GM12878 (cell line): ENCODE results near the gene GPR4. TPM values are rescaled to one million over a fixed set of nuclear protein-coding genes. Genes with fewer than 3 reads are reported as not detected.

Experiments
- BACH1 ChIP-seq: fragments of 450-650 bp; IDR thresholded peaks from 2 replicates; pipeline ENCODE4 v1.6.1; 2017; ENCODE audit warnings: mild to moderate bottlenecking, borderline replicate concordance
- ELK1 ChIP-seq: IDR thresholded peaks from 2 replicates; pipeline ENCODE4 v1.6.1; 2012; ENCODE audit warnings: low read depth, low read length, improper control_type of control experiment
- FOXM1 ChIP-seq: IDR thresholded peaks from 2 replicates; pipeline ENCODE4 v1.6.1; 2012; ENCODE audit warnings: low read depth, mild to moderate bottlenecking, inconsistent platforms, low read length, moderate library complexity
- HDAC6 ChIP-seq: fragments of 200-600 bp; sonication (generic); IDR thresholded peaks from one replicate; pipeline ENCODE4 v1.8.0; 2017; ENCODE audit warnings: antibody characterized with exemption; ENCODE audit not compliant: unreplicated experiment
- IKZF2 ChIP-seq, 2 experiments: fragments of 450-650 bp; IDR thresholded peaks; 2 replicates each; pipeline ENCODE4 v1.6.1; 2017; ENCODE audit warnings: mild to moderate bottlenecking in 2 of 2, moderate library complexity in 2 of 2
- IRF5 ChIP-seq: fragments of 450-650 bp; IDR thresholded peaks from 2 replicates; pipeline ENCODE4 v1.6.1; 2017; ENCODE audit warnings: borderline replicate concordance
- MEF2B ChIP-seq: fragments of 450-650 bp; IDR thresholded peaks from 2 replicates; pipeline ENCODE4 v1.6.1; 2018; ENCODE audit warnings: mild to moderate bottlenecking, moderate library complexity; ENCODE audit not compliant: partially characterized antibody, poor library complexity, severe bottlenecking
- MYB ChIP-seq: fragments of 150-350 bp; IDR thresholded peaks from 2 replicates; pipeline ENCODE4 v1.6.1; 2014; ENCODE audit warnings: mild to moderate bottlenecking, low read depth, low read length, borderline replicate concordance
- POLR2AphosphoS5 ChIP-seq: IDR thresholded peaks from 2 replicates; pipeline ENCODE4 v1.6.1; 2011; ENCODE audit warnings: mild to moderate bottlenecking, low read length, inconsistent platforms
- RB1 ChIP-seq: fragments of 450-650 bp; formaldehyde crosslinking; IDR thresholded peaks from 2 replicates; pipeline ENCODE4 v1.6.1; 2017; ENCODE audit warnings: mild to moderate bottlenecking, borderline replicate concordance
- SMC3 ChIP-seq: IDR thresholded peaks from 2 replicates; pipeline ENCODE4 v1.6.1; 2011; ENCODE audit warnings: low read length, improper control_type of control experiment, borderline replicate concordance
- SREBF1 ChIP-seq: IDR thresholded peaks from 2 replicates; pipeline ENCODE4 v1.6.1; 2012; ENCODE audit warnings: mild to moderate bottlenecking, low read length
- SRF ChIP-seq, 2 experiments: IDR thresholded peaks; 2 replicates each; pipeline ENCODE4 v1.6.1; 2011; ENCODE audit warnings: low read depth in 2 of 2, low read length in 2 of 2, mild to moderate bottlenecking in 1 of 2, moderate library complexity in 1 of 2
- polyA plus RNA-seq, 11 experiments: library from polyadenylated mRNA; depleted of rRNA in 4 of 11; unstranded in 6 of 11; stranded (reverse) in 5 of 11; fragments of >200 nt; fragmentation: Nextera tagmentation in 4 of 11; fragmentation: Illumina TruSeq in 1 of 11; extraction: Ambion mirVana in 4 of 11; extraction: Trizol in 1 of 11; gene quantifications; 1 replicate in 1 of 11; 2 replicates in 10 of 11; pipeline versions ENCODE4 v1.2.1 to v1.2.3, GENCODE V29; 2011 to 2016; ENCODE audit warnings: inconsistent platforms in 2 of 11, missing spikeins in 2 of 11, low read depth in 1 of 11
- total RNA-seq, 4 experiments: library from RNA; depleted of rRNA in 3 of 4; stranded (reverse); fragments of >200 nt in 3 of 4; fragmentation: Illumina TruSeq in 1 of 4; extraction: Trizol in 1 of 4; gene quantifications; 2 replicates each; pipeline versions ENCODE4 v1.2.1 to v1.2.3, GENCODE V29; 2013 to 2021
- TF ChIP-seq, protein P1 (sequence below): fragments of 450-650 bp; IDR thresholded peaks from 2 replicates; pipeline ENCODE4 v1.6.1; 2016; ENCODE audit warnings: mild to moderate bottlenecking

The GPR4 gene
- total and polyA plus RNA-seq, 10 of the 15 experiments (the other 5 are each of a cell fraction or from before 2014, with no cell fraction given) = not detected

- TF ChIP-seq BACH1 (peak; percentile 17; the same call in 1 of the 2 replicates), FOXM1 (no peak), MYB (0 out of 2 replicates have a peak, but pooled peaks have one; percentile 16), MEF2B (peak; percentile 66), RB1 (0 out of 2 replicates have a peak, but pooled peaks have one; percentile 33), SRF (IDR thresholded peaks at IDR 0.05; ENCODE audit: low read depth in 2 of 2, low read length in 2 of 2) (no peak), HDAC6 (no peak), ELK1 (0 out of 2 replicates have a peak, but pooled peaks have one; percentile 17), SMC3 (no peak), IRF5 (no peak), SREBF1 (no peak), IKZF2 (IDR thresholded peaks at IDR 0.05) (no peak; a peak in 1 of 4 replicates), POLR2AphosphoS5 (peak; percentile 47; the same call in 1 of the 2 replicates)
- TF ChIP-seq, protein P1, sequence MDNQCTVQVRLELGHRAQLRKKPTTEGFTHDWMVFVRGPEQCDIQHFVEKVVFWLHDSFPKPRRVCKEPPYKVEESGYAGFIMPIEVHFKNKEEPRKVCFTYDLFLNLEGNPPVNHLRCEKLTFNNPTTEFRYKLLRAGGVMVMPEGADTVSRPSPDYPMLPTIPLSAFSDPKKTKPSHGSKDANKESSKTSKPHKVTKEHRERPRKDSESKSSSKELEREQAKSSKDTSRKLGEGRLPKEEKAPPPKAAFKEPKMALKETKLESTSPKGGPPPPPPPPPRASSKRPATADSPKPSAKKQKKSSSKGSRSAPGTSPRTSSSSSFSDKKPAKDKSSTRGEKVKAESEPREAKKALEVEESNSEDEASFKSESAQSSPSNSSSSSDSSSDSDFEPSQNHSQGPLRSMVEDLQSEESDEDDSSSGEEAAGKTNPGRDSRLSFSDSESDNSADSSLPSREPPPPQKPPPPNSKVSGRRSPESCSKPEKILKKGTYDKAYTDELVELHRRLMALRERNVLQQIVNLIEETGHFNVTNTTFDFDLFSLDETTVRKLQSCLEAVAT = no peak
Observed at GRCh38 chr19:45638930-45639729, 37.1 kb upstream of the GPR4 start, which contains the start of gene EML2 (continued).
